ENCODE measurements around the gene MED20. TPM values are rescaled to one million over a fixed set of nuclear protein-coding genes. Genes with fewer than 3 reads are reported as not detected.
"Not testable (repeated sequence)": the region's sequence is repeated elsewhere in the genome, so short reads cannot be mapped to it uniquely, and the experiment has no call there.

The MED20 gene
- total and polyA plus RNA-seq, 11 donors = 9.3 to 25.5 (median 16.9) TPM

GRCh38 chr6:41943456-41943855 is 22.5 kb upstream of the MED20 start:
- intact Hi-C loops (cut with DNase I) = loop anchor here in 4 of 10 donors (5.0 kb wide), 3 partner anchors 99 to 161 kb away; partner anchors contain the start of genes PRICKLE4 (in 2 of the 4) and TOMM6 (in 1 of the 4)

DNA sequence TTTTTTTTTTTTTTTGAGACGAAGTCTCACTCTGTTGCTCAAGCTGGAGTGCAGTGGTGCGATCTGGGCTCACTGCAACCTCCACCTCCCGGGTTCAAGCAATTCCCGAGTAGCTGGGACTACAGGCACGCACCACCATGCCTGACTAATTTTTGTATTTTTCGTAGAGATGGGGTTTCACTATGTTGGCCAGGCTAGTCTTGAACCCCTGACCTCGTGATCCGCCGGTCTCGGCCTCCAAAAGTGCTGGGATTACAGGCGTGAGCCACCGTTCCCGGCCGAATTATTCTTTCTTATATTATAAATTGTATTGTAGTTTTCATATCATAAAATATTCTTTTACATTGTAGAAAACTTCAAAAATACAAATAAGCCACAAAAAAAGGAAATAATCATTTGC is 21.9 kb upstream of the MED20 start:
- WGBS, 4 donors = 95 to 98% (median 96%) methylated on average over 14 of the region's 14 CpGs
- Histone ChIP-seq H3K36me3 (peaks cover 0 to 12% (median 0%) of the 10 kb centered on the region in 9 donors), H3K27ac (peak overlapping the region in 2 of 12 donors; percentile 85 to 94), H3K4me1 (peaks cover 4 to 49% (median 35%) of the 10 kb centered on the region in 12 donors)
- not testable (repeated sequence) for H3K27me3 ChIP-seq, ATAC-seq, DNase-seq, H3K4me3 ChIP-seq, H3K9me3 ChIP-seq
- intact Hi-C loops (cut with DNase I) = loop anchor here in 4 of 10 donors (5.0 kb wide), 3 partner anchors 99 to 161 kb away; partner anchors contain the start of genes PRICKLE4 (in 2 of the 4) and TOMM6 (in 1 of the 4)

More at GRCh38 chr6:41943456-41943855, 22.5 kb upstream of the MED20 start:
- Histone ChIP-seq H3K9me3 (no peaks in the 10 kb centered on the region), H3K4me3 (no peak overlapping the region), H3K27me3 (no peaks in the 10 kb centered on the region), H3K27ac (peak overlapping the region in 1 of 12 donors; percentile 40), H3K36me3 (peaks cover 0 to 10% (median 0%) of the 10 kb centered on the region in 9 donors), H3K4me1 (peaks cover 4 to 44% (median 29%) of the 10 kb centered on the region in 12 donors)
- ATAC-seq (no peak), DNase-seq (no peak)
- TF ChIP-seq, protein P1, sequence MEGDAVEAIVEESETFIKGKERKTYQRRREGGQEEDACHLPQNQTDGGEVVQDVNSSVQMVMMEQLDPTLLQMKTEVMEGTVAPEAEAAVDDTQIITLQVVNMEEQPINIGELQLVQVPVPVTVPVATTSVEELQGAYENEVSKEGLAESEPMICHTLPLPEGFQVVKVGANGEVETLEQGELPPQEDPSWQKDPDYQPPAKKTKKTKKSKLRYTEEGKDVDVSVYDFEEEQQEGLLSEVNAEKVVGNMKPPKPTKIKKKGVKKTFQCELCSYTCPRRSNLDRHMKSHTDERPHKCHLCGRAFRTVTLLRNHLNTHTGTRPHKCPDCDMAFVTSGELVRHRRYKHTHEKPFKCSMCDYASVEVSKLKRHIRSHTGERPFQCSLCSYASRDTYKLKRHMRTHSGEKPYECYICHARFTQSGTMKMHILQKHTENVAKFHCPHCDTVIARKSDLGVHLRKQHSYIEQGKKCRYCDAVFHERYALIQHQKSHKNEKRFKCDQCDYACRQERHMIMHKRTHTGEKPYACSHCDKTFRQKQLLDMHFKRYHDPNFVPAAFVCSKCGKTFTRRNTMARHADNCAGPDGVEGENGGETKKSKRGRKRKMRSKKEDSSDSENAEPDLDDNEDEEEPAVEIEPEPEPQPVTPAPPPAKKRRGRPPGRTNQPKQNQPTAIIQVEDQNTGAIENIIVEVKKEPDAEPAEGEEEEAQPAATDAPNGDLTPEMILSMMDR (IDR thresholded peaks at IDR 0.05) = no peak
- TF ChIP-seq POLR2A (IDR thresholded peaks at IDR 0.05) = no peak

- Histone ChIP-seq H3K4me1 (peaks cover 4 to 55% (median 39%) of the 10 kb centered on the region in 12 donors), H3K36me3 (peaks cover 0 to 17% (median 0%) of the 10 kb centered on the region in 9 donors), H3K27me3 (no peaks in the 10 kb centered on the region), H3K9me3 (no peaks in the 10 kb centered on the region), H3K27ac (peak overlapping the region in 11 of 12 donors; percentile 50 to 95 (median 87)), H3K4me3 (peak overlapping the region; percentile 21 to 99 (median 88))
- TF ChIP-seq POLR2A (IDR thresholded peaks at IDR 0.05) = no peak
- TF ChIP-seq, protein P1 (IDR thresholded peaks at IDR 0.05) = no peak
- intact Hi-C loops (cut with DNase I) = loop anchor here in 4 of 10 donors (5.0 kb wide), 3 partner anchors 100 to 160 kb away; partner anchors contain the start of genes PRICKLE4 (in 2 of the 4) and TOMM6 (in 1 of the 4)
- ATAC-seq (peak in 1 of 4 donors; percentile 4), DNase-seq (no peak)
- 42 to 47% (median 44%) methylated on average over 20 of the region's 20 CpGs for WGBS, 4 donors
Observed at GRCh38 chr6:41942067-41942851, 21.3 kb upstream of the MED20 start.

DNA sequence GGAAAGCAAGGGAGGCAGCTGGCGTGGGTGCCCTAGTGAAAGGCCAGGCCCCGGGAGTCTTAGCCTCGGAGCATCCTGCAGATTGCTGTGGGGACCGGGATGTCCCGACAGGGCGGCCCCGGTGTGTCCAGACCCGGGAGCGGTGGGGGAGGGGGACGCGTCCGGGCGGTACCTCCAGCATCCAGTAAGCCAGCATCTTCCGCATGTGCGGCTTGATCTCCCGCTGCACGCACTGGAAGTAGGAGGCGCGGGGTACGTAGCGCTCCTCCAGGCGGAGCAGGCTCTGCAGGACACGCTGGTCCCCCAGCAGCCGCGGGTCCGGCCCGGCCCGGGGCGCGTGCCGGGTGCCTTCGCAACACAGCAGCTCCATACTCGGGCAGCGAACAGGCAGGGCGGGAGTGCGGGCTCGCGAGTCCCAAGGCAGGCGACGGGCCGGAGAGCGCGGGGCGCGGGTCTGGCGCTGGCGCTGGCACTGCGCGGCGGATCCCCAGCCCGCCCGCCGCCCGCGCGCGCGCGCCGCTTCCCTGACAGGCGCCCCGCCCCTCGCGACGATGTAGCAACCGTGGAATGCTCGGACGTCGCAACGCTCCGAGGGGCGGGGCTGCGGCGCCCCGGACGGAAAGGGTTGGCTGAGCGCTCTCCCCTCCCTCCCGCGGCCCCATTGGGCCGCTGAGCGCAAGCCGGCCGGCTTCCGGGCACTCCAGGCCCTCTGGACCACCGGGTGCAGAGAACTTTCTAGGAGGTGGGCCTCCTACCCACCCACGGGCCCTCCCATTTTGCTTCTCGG is 20.5 kb upstream of the MED20 start, which contains the start of gene CCND3:
Gene CCND3, minus strand, starts transcription at position 529 of the 787 bp plus-strand sequence. Its CDS starts 159 bp downstream, at position 370.
- H3K27me3 ChIP-seq = no peaks in the 10 kb centered on the region
- H3K27ac ChIP-seq = peak within 1 kb of the TSS; percentile 54 to 95 (median 86)
- H3K36me3 ChIP-seq = peaks cover 0 to 25% (median 3%) of the 10 kb centered on the region in 9 donors
- H3K4me3 ChIP-seq = peak within 1 kb of the TSS; percentile 63 to 99 (median 88)
- H3K9me3 ChIP-seq = no peaks in the 10 kb centered on the region
- ATAC-seq (peak; percentile 84 to 95 (median 94)), DNase-seq (peak; percentile 94 to 97 (median 95))
- 0 to 1% (median 0%) methylated on average over 44 to 87 of the region's 87 CpGs for WGBS, 4 donors
- TF ChIP-seq, protein P1 (IDR thresholded peaks at IDR 0.05) = peak in 2 of 12 donors; percentile 2 to 11
- peak in 1 of 2 donors; percentile 70 for TF ChIP-seq POLR2A (IDR thresholded peaks at IDR 0.05)
- H3K4me1 ChIP-seq = peaks cover 7 to 63% (median 46%) of the 10 kb centered on the region in 12 donors
- intact Hi-C loops (cut with DNase I) = loop anchor here in 8 of 10 donors (1.0 to 5.0 kb wide), 5 partner anchors 46 to 159 kb away; partner anchors contain the start of genes PRICKLE4 (in 2 of the 8), TOMM6 (in 1 of the 8) and USP49 (in 1 of the 8)

Measured in heart left ventricle (tissue), 16 donors.